GM10248 (cell line): ENCODE data around the gene GRB7.
"Not testable (repeated sequence)": the region's sequence is repeated elsewhere in the genome, so short reads cannot be mapped to it uniquely, and the experiment has no call there.

Experiments used
- CTCF ChIA-PET: fragments of 300-600 bp; sonication (Branson Sonifier 250); formaldehyde crosslinking; extraction: SDS; loops from one replicate; lab custom pipeline; 2021; ENCODE audit warnings: antibody characterized with exemption; lab: Yijun Ruan, JAX
- POLR2A ChIA-PET: fragments of 350-650 bp; sonication (Branson Sonifier 250); formaldehyde crosslinking; extraction: SDS; loops from one replicate; lab custom pipeline; 2020; ENCODE audit warnings: antibody characterized with exemption; lab: Yijun Ruan, JAX
- DNase-seq: peaks from one replicate; pipeline ENCODE4 v3.0.0; 2012; ENCODE audit errors: extremely low spot score
- CTCF ChIP-seq: IDR thresholded peaks from 2 replicates; pipeline ENCODE4 v1.5.1; 2012; ENCODE audit warnings: mild to moderate bottlenecking, low read depth; ENCODE audit errors: extremely low read depth, missing control alignments, control extremely low read depth

The GRB7 gene

GRCh38 chr17:39757931-39758873, 20.5 kb downstream of the GRB7 start:
- TF ChIP-seq CTCF, result no peak
- ChIA-PET POLR2A (interaction anchor here (0.7 kb wide), 1 partner anchor 19 kb away, joined by 3 read pairs; no protein-coding TSS in a partner anchor), CTCF (interaction anchor here (1.1 to 2.8 kb wide), 7 partner anchors 9 to 223 kb away, joined by 3 to 14 read pairs (median 4); partner anchors contain the start of genes IKZF3, MIEN1 and PSMD3)
- DNase-seq, result peak; percentile 52

GRCh38 chr17:39759204-39759603, 21.5 kb downstream of the GRB7 start:
- CTCF ChIA-PET, result interaction anchor here (1.5 to 2.8 kb wide), 4 partner anchors 8 to 137 kb away, joined by 3 to 14 read pairs (median 8); partner anchors contain the start of gene MIEN1
- DNase-seq, result no peak
- no peak for TF ChIP-seq CTCF
- POLR2A ChIA-PET, result interaction anchor here (0.6 to 0.8 kb wide), 3 partner anchors 18 to 29 kb away, joined by 3 to 5 read pairs (median 4); partner anchors contain the start of gene MIEN1

GRCh38 chr17:39761861-39762496, 24.2 kb downstream of the GRB7 start:
- DNase-seq, result no peak
- ChIA-PET CTCF (interaction anchor here (1.0 to 2.3 kb wide), 2 partner anchors 20 to 32 kb away, joined by 3 to 6 read pairs; partner anchors contain the start of gene MIEN1), POLR2A (no interaction called here)
- TF ChIP-seq CTCF, result no peak

GRCh38 chr17:39763051-39763820, 25.5 kb downstream of the GRB7 start:
- CTCF ChIA-PET, result interaction anchor here (1.0 to 3.3 kb wide), 3 partner anchors 8 to 33 kb away, joined by 3 to 18 read pairs (median 6); partner anchors contain the start of gene MIEN1
- TF ChIP-seq CTCF, result no peak
- POLR2A ChIA-PET, result no interaction called here
- DNase-seq, result no peak

- CTCF ChIA-PET, result interaction anchor here (1.5 to 3.3 kb wide), 2 partner anchors 9 to 98 kb away, joined by 3 to 18 read pairs; no protein-coding TSS in a partner anchor
- POLR2A ChIA-PET, result not testable (repeated sequence)
Measured at GRCh38 chr17:39764171-39764570, 26.4 kb downstream of the GRB7 start.

GRCh38 chr17:39765175-39765574, 27.4 kb downstream of the GRB7 start:
- ChIA-PET POLR2A (interaction anchor here (0.6 kb wide), 1 partner anchor 10 kb away, joined by 4 read pairs; no protein-coding TSS in a partner anchor), CTCF (interaction anchor here (0.7 to 3.3 kb wide), 4 partner anchors 10 to 97 kb away, joined by 3 to 18 read pairs (median 4); no protein-coding TSS in a partner anchor)
- no peak for DNase-seq
- no peak for TF ChIP-seq CTCF

More at GRCh38 chr17:39764171-39764570, 26.4 kb downstream of the GRB7 start:
- DNase-seq, result not testable (repeated sequence)
